ENCODE data around the gene GPR3.
"Not testable (repeated sequence)": the region's sequence is repeated elsewhere in the genome, so short reads cannot be mapped to it uniquely, and the experiment has no call there.

Gene GPR3

DNA sequence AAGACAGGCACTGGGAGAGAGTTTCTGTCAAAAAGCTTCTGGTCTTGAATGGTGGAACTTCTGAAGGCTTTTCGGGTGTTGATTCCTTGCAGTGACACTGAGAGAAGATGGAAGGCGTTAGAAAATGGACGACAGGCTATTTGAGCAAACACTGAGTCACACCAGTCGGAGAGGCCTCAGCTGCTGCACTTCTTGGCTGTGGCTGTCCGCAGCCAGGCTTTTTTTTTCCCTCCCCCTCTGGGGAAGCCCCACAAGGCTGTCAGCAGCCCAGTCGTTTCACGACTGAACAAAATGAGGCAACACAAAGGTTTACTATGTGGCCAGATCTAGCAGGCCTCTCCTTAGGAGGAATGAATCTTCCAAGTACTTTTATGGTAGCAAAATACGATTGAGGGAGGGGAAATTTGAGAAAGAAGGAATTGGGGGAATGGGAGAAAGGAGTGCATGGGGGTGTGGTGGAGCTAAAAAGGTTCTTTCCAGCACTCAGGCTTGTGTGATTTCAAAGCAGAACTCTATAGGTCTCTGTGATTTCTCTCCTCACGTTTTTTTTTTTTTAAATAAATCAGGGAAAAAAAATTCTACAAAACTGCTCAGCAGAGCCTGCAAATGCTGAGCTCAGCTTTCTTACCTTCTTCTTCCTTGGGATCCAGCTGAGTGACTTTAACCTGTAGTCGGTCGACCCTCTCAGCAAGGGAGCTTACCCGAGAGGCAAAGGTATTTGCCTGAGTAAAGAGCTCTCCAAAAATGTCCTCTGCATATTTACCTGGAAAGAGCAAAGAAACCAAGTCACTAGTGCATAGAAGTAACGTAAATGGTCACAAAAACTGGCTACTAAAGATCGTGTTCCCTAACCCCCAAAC lies 26.1 kb downstream of the GPR3 start:
- in situ Hi-C loops (cut with MboI; ENCODE audit: low sequenced_read_pairs): no loop called here

DNA sequence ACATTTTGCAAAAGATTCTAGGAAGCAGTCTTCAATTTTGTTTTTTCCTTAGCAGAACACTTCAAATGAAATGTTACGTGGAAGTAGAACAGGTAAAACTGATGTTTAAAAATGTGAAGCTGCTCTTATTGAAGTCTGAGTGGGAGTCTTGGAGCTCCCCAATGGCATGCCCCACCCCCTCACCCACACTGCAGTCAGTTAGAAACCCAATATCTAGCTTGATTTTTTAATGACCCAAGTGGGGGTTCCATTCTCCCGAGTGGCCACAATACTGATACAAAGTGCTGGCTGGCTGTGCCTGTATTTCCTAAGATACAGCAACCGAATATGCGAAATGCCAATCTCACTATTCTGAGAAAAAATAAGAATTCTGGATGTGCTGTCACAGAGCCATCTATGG lies 31.3 kb downstream of the GPR3 start:
- in situ Hi-C loops (cut with MboI; ENCODE audit: low sequenced_read_pairs): no loop called here

DNA sequence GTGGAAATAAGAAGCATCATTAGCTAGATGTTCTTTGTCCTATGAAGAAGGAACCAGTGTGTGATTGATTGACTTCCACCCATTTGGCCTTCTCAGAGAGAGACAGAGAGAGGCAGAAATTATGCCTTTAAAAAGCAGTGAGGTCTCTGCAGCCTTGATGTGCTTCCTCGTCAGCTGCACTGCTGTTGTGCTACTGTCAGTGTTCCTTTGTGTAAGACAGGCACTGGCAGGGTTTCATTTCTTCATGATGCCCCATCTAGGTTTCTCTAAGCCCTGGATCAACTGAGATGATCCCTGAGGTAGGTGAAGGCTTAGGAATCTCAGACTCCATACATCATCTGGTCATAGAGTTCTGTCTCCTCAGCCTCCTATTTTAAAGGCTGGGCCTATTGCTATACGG lies 34.9 kb downstream of the GPR3 start:
- in situ Hi-C loops (cut with MboI; ENCODE audit: low sequenced_read_pairs): no loop called here

DNA sequence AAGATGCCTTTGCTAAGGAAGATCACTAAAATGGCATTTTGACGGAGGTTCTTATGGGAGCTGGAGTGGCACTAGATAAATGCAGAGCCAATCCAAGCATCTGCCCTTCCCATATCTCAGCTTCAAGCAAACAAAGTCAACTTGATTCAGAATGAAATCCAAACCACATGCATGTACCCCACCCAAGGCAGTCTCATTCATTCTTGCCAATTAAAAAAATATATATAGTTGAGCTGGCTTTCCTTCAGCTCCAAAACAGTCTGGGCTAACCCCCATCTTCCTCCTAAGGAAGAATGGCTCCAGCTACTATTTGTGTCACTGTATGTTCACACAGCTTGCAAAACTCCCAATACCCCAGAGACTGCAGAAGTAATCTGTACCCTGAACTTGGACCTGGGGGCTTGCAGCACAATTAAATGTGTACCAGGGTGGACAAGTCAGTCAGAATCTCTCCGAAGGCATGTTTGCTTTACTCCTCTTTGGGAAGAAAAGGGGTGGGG lies 35.4 kb downstream of the GPR3 start:
- in situ Hi-C loops (cut with MboI; ENCODE audit: low sequenced_read_pairs): no loop called here

DNA sequence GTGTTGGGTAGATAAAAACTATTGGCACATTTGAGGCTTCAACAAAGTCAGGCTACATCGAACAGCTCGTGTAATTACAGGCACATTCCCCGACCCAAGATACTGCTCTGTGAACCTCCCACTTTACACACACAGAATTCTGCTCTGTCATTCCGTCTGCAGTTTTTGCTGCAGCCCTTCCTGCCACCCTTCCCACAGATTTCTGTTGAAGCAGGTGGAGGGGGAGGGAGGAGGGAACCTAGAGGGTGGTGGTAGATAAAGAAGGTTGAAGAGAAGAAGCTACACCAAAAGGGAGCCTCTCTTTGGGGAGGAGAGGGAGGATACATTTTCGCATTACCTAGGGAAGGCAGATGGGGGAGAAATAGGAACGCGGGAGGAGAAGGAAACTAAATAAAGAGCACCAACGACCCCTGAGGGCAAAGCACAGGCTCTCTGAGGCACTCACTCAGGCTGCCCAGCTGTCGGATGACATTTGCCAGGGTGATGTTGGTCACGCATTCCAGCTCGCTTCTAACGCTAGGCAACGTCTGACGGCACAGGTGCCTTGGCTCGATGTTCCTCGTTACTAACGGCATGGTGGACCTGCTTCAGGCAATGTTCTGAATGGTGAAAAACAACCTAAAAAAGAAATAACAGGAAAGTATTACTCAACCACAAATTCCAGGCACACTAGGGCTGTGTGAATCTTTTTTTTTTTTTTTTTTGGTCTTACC lies 36.0 kb downstream of the GPR3 start:
- in situ Hi-C loops (cut with MboI; ENCODE audit: low sequenced_read_pairs): no loop called here

DNA sequence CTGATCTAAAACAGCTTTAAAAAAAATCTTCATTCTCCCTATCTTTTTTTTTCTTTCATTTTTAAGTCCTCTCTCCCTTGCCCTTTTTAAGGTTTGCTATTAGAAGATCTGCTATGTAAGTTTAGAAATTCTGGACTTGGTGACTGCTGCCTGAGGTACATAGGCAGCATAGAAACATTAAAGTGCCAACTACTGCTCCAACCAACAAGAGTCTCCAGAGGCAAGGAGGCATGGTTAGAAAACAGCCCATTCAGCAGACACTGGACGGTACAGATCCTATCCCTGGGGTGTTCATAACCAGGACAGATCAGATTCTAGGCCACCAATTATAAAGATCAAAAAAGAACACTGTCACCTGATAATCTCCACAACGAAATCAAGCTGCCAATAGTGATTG lies 36.6 kb downstream of the GPR3 start:
- in situ Hi-C loops (cut with MboI; ENCODE audit: low sequenced_read_pairs): no loop called here

DNA sequence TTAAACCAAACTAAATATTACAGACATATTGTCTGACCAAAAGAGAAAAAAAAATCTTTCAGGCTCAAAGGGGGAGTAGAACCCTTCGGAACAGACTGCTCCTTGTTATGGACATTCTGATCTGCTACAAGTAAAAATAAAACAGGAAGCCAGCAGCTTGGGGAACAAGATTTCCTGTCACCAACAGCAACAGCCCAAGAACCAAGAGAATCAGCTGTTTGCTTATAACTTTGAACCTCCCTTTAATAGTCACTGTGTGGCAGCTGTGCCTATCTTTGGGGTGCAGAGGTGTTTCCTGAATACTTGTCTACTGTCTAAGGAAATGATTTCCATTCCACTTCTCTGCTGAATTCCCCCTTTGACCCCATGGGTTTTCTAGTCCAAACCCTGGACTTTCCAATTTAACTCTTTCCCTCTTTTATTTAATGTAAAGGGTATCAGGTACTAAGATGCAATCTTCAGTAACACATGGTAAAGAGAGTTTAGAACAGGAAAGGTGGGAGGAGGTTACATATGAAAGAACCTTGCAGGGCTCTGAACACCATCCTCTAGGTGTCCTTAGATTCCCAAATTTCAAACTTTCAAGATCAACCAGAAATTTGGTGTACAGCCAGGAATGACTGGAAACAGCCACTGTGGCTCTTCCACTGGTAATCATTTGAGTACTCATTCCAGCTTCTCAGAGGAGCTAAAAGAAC lies 38.6 kb downstream of the GPR3 start:
- in situ Hi-C loops (cut with MboI; ENCODE audit: low sequenced_read_pairs): no loop called here

DNA sequence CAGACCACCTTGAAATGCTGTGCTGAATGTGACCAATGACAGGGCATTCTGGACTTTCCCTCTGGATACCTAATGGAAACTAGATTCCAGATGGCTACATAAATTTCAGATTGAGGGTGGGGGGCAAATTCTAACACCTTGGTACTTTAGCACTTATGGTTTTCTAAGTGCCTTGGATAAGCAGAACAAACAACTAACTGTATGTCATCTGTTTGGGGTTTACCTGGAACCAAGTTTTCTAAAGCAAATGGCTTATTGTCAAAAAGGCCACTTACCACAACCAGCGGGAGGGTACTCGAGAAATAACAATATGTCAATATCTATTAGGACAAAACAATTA lies 39.1 kb downstream of the GPR3 start:
- in situ Hi-C loops (cut with MboI; ENCODE audit: low sequenced_read_pairs): no loop called here

DNA sequence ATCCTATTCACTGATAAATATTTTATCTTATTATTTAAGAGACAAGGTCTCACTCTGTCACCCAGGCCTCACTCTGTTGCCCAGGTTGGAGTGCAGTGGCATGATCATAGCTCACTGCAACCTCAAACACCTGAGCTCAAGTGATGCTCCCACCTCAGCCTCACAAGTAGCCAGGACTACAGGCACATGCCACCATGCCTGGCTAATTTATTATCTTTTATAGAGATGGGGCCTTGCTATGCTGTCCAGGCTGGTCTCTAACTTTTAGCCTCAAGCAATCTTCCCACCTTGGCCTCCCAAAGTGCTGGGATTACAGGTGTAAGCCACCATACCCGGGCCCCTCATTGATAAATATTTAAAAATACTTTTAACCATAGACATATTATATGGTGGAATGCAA lies 40.3 kb downstream of the GPR3 start:
- in situ Hi-C loops (cut with MboI; ENCODE audit: low sequenced_read_pairs): not testable (repeated sequence)

DNA sequence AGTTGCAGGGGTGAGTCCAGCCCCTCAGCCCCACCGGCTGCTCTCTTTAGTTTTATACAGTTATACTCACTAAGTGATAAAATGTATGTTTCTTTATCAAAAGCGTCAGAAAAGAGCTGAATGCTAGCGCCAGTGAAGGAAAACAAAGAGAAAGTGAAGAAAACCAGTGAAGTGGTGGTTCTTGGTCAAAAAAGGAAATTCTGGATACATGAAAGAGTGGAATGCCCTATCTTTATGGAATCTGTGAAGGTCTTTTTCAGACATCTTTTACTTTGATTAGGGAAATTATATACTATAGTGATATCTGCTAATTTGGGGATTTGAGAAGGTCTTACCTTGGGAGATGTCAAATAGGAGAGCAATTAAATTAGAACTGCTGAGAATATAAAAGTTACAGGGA lies 41.3 kb downstream of the GPR3 start:
- in situ Hi-C loops (cut with MboI; ENCODE audit: low sequenced_read_pairs): no loop called here

DNA sequence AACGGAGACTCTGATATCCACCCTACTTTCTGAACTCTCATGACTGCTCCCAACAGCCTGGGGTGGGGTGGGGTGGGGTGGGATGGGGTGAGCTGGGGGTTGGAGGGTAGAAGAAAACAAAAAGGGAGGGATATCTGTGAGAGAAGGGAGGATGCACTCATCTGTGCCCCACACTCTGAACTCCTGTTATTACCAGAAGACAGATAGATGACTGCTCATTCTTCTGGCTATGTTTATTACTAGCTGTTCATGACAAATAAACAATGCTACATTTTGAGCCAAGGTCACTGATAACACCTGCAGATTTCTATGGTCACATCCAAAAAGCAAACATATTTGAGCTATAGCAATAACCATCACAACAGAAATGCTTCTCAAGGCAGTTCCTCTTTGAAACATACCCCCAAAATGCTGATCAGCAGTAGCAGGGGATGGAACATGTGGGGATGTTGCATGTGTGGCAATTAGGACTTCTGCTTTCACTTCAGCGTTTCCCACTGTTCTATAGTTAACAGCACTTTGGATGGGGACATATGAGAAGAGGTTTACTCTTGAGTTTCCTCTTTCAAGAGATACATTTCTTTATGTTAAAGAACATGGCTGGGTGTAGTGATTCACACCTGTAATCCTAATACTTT lies 43.3 kb downstream of the GPR3 start:
- in situ Hi-C loops (cut with MboI; ENCODE audit: low sequenced_read_pairs): no loop called here

DNA sequence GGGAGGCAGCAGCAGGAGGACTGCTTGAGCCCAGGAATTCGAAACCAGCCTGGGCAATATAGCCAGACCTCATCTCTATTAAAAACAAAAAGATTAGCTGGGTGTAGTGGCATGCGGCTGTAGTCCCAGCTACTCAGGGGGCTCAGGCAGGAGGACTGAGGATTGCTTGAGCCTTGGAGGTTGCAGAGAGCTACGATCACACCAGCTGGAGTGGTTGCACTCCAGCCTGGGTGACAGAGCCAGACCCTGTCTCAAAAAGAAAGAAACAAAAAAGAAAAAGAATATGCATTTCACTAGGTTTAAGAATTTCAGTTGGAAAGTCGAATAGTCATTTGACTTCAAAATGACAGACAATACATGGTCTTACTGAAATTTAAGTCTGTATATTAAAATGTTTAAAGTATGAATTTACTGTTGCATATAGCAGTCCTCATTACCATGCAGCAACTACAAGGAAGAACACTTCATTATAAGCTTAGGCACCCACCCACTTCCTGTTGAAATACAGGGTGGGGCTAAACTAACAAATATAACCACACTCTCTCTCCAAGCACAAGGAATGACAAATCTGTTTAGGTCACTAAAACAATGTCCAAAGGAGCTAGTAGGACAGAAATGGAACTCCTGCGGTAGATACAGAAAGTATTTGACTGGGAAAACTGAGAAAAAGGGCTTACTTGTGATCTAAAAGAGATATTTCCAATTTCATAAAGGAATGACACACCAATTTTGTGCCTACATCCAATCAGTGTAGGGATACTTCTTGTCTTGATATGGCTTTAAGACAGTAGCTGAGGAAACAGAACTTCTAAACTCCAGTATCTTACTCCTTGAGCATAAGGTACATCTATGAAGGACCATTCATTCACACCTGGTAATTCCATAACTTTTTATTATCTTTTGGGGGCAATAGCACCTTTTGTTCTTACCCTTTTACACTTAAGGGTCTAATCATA lies 44.1 kb downstream of the GPR3 start:
- in situ Hi-C loops (cut with MboI; ENCODE audit: low sequenced_read_pairs): no loop called here

DNA sequence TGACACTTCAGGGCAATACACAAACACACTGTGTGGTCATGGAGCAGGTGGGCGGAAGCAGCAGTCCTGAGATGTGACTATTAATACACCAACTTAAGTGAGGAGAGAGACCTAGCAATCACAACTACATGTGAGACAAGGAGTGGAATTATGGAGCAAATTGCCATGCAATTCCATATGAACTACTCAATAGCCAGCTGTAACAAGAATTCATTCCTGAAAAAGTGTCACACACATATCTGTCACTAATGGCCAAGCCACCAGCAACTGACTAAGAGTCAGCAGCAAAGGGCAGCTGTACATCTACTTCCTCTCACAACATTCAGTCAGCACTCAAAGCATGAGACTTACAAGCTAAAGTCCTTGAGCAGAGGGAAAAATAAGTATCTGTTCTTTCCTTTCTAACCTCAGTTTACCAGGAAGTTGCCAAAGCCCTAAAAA lies 46.2 kb downstream of the GPR3 start:
- in situ Hi-C loops (cut with MboI; ENCODE audit: low sequenced_read_pairs): no loop called here

DNA sequence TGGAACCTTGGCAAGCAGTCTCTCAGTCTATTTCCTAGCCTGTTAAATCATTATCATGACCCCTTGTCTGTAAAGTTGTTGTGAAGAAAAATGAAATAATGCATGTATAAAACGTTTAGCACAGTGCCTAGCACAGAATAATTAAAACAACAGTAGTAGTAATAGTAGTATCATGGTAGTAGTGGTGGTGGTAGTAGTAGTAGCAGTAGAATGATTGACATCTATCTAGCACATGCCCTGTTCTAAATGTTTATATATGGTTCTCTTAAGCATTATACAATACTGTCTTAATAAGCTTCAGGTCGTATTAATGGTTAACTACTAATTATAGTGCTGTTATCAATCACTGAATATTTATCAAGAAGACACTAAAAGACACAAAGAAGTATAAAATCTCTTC lies 46.7 kb downstream of the GPR3 start:
- in situ Hi-C loops (cut with MboI; ENCODE audit: low sequenced_read_pairs): no loop called here

DNA sequence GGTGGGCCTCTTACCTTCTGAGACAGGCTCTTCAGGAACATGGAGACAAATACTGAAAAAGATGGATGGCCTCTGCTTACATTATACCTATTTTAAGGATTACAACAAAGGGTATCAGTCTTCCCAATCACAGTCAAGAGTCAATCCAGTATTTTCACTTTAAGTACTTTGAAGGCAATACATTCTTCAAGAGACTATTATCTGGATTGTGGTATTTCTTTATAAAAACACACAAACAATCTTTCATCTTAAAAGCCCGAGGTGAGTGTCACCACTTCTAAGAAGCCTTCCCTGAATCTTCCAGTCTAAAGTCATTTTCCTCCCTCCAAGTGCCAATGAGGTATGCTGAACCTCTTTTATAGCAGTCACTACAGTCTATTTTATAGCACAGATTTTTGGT lies 52.2 kb downstream of the GPR3 start:
- in situ Hi-C loops (cut with MboI; ENCODE audit: low sequenced_read_pairs): no loop called here
